ENCODE data around the gene SYPL2.
A peak's percentile ranks its signal among the peaks of the same experiment; 100 is the strongest.
"Not testable (repeated sequence)": the region's sequence is repeated elsewhere in the genome, so short reads cannot be mapped to it uniquely, and the experiment has no call there.

SYPL2 gene

DNA sequence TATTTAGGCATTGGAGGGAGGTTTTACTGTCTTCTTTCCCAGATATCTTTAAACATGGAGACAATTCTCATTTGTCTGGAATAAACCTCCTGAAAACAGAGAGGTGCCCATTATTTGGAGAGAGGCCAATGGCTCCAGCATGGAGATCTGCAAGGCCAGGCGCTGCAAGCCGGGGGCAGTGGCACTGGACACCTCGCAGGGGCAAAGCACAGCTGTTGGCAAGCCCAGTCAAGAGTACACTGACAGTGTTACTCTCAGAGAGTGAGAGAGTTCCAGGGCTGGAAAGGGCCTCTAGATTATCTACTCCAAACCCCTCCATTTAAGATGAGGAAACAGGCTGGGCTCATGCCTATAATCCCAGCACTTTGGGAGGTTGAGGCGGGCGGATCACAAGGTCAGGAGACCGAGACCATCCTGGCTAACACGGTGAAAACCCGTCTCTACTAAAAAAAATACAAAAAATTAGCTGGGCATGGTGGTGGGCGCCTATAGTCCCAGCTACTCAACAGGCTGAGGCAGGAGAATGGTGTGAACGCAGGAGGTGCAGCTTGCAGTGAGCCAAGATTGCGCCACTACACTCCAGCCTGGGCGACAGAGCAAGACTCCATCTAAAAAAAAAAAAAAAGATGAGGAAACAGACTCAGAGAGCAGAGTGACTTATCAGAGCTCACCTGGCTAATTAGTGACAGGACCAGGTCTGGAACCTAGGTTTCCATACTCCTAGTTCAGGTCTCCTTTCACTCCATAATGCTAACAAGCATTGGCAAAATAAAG lies 7.1 kb downstream of the SYPL2 start:
- not testable (repeated sequence) for DNase-seq

DNA sequence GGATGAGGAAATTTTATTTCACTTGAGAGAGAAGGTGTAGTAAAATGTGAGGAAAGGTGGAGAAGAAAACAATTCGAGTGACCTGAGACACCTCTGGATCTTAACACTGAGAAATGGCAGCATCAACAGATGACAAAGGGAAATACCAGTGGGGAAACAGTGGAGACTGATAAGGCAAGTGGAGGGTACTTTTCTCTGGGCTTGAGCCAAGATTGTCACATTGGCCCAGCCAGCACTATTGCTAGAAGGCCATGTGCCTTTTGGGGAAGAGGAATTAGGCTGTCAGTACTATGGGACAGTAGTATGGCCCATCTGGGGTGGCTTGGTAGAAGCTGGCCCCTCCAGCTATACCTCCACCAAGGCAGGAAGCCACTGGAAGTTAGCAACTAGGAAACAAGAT lies 8.4 kb downstream of the SYPL2 start:
- no peak for DNase-seq

GRCh38 chr1:109475261-109475660 lies 8.9 kb downstream of the SYPL2 start:
- no peak for DNase-seq

GRCh38 chr1:109476825-109477224 lies 10.5 kb downstream of the SYPL2 start:
- no peak for DNase-seq

GRCh38 chr1:109477821-109478220 lies 11.5 kb downstream of the SYPL2 start:
- no peak for DNase-seq

DNA sequence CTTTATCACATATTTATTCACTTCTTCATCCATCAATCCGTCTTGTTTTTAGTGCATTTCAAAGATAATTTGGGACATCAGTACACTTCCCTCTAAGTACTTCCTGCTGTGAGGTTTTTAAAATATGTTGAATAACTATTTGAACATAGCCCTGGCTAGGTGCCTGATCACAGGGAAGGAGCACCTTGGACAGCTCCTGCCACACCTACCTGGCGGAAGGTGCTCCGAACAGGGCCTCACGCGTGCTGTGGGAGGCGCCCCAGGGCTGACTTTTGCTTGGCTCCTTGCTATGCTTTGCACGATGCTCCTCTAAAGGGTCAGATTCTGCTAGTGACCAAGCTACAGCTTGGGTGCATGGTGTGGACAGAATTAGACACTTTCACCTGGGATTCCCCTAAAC lies 12.5 kb downstream of the SYPL2 start:
- DNase-seq = peak in 1 of 2 donors; percentile 56

DNA sequence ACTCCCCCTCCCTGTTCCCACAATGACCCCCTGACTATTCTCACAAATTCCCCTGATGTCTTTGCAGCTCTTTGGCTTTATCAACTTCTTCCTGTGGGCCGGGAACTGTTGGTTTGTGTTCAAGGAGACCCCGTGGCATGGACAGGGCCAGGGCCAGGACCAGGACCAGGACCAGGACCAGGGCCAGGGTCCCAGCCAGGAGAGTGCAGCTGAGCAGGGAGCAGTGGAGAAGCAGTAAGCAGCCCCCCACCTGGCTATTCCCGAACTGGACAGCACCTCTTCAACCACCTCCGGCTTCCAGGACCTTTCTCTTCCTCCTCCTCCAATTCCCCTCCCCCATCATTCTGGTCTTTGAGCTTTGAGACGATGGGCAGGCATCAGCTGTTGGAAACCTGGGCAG lies 13.0 kb downstream of the SYPL2 start:
- no peak for DNase-seq

- no peak for DNase-seq
Measured at GRCh38 chr1:109479901-109480300, 13.6 kb downstream of the SYPL2 start.

GRCh38 chr1:109481646-109482045 lies 15.3 kb downstream of the SYPL2 start:
- DNase-seq = no peak

- no peak for DNase-seq
Measured at GRCh38 chr1:109482242-109482641, 15.9 kb downstream of the SYPL2 start.

- DNase-seq = peak; percentile 22 to 63
Measured at GRCh38 chr1:109482791-109483671, 16.7 kb downstream of the SYPL2 start.

DNA sequence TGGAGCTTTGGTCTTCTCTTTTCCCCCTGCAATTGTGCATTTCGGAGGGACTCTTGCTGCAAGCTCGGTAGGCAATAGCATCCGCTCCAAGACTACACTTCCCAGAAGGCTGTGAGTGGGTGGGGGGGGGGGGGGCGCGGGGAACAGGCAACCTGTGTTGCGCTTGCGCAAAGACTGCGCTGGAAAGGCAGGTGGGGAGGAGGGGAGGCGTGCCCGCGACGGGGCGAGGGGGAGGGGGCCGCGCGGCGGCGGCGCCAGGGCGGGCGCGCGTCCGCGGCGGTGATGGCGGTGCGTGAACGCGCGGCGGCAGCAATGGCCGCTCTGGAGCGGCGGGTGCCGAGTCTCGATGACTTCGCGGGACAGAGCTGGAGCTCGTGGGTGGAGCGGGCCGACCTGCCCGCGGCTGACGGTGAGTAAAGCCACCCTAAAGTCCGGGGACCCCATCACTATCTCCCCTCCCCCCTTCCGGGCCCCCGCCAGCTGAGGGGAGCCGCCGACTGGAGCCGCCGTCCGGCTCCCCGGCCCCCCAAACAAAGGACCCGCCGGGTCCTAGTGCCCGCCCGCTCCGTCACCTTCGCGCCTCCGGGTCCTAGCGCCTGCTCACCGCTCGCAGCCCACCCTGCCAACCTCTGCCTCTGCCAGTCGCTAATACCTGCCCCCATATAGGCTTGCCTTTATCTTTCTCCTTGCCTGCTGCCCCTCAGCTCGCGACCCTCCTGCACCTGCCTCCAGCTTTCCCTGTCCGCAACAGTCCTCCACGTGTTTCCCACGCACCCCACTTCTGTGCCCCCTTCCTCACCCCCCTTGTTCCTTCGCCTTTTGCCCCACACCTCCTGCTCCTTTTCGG lies 17.5 kb downstream of the SYPL2 start, which contains the start of gene ATXN7L2:
TSS of gene ATXN7L2 (plus strand) at position 234 of the 847 bp plus-strand sequence. CDS start at position 283, 49 bp downstream.
- peak; percentile 96 to 97 for DNase-seq

GRCh38 chr1:109484519-109484975 lies 18.2 kb downstream of the SYPL2 start:
- no peak for DNase-seq

DNA sequence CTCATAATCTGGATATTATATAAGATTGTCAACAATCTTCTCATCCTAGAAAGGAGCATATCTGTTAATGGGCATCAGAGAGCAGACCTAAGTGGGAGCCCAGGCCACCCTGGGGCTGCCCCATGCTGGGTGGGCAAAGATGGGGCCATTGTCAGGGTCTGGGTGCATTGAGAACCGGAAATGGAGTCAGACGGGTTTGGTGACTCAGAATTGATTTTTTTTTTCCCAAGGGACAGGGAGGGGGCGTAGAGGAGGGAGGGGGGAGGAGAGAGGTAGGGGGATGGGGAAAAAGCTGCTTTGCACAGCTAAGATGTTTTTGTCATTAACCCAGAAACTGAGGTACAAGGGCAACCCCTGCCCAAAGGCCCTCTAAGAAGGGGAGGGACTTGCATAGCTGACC lies 18.7 kb downstream of the SYPL2 start:
- no peak for DNase-seq

- no peak for DNase-seq
Measured at GRCh38 chr1:109487261-109487660, 20.9 kb downstream of the SYPL2 start.

GRCh38 chr1:109488201-109488600 lies 21.9 kb downstream of the SYPL2 start:
- DNase-seq = no peak

DNA sequence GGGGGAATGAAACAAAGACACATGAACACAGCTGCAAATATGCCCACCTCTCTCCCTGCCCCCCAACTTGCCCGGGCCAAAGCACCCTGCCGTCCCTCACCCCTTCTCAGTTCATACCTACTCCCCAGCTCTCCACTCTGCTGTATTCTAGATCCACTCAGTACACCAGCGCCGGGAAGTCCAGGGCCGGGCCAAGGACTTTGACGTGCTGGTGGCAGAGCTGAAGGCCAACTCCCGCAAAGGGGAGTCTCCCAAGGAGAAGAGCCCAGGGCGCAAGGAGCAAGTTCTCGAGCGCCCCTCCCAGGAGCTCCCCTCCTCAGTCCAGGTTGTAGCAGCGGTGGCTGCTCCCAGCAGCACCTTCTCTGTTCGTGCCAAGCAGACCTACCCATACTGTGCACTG lies 22.4 kb downstream of the SYPL2 start:
- no peak for DNase-seq

- DNase-seq = peak; percentile 72 to 84
Measured at GRCh38 chr1:109490029-109490933, 23.9 kb downstream of the SYPL2 start.

DNA sequence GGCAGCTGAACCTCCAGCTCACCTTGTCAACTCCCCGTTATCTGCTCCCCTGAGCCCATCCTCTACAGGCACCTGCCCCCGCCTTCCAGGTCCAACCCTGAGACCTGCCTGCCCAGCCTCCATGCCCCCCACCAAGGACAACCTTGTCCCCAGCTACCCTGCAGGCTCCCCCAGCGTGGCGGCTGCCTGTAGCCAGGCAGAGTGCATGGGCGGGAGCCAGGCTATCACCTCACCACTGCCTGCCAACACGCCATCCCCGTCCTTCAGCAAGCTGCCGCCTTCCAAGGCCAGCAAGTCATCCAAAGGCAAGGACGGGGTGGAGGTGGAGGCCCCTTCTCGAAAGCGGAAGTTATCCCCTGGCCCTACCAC lies 24.6 kb downstream of the SYPL2 start:
- DNase-seq = no peak

GRCh38 chr1:109491372-109491771 lies 25.0 kb downstream of the SYPL2 start:
- no peak for DNase-seq

DNA sequence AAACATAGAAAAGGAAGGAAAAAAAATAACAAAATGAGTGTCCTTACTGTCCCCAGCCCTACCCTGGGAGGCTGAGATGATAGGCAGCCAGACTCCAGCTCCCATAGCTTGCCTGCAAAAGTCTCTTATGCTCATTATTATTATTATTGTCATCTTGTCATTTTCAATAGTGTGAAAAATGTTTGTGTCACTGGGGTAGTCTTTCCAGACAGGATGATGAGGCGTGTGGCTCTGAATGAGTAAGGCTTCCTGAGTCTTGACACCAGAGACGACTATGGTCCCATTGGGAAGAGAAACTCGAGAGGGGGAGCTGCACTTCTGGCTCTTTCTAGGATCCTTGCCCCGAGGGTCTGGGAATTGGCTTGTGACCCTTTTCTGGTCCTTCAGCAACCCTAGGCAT lies 26.4 kb downstream of the SYPL2 start:
- no peak for DNase-seq

- no peak for DNase-seq
Measured at GRCh38 chr1:109493227-109493626, 26.9 kb downstream of the SYPL2 start.

Data from CD4-positive, alpha-beta T cell treated with Interferon alpha-2 for 1 hour (primary cell).